SK-N-SH treated with all-trans-retinoic acid at 6 μM for 48 hours (cell line): ENCODE measurements around the gene ZNF462.
"Not testable (repeated sequence)": the region's sequence is repeated elsewhere in the genome, so short reads cannot be mapped to it uniquely, and the experiment has no call there.

Experiments
- ATAC-seq: fragments of 200-7000 bp; cut with Tn5 transposase; 3 replicates; pipeline ENCODE4 v1.9.1; 2020; ENCODE audit warnings: mild to moderate bottlenecking, moderate library complexity
- ARNTL ChIP-seq: fragments of 450-650 bp; formaldehyde crosslinking; IDR thresholded peaks from 2 replicates; pipeline ENCODE4 v1.5.0; 2020; ENCODE audit warnings: low read depth, mild to moderate bottlenecking, moderate library complexity, borderline replicate concordance
- BACH2 ChIP-seq: fragments of 250-450 bp; sonication (Bioruptor Pico); IDR thresholded peaks from 2 replicates; pipeline ENCODE4 v1.9.0; 2021; ENCODE audit warnings: mild to moderate bottlenecking, borderline replicate concordance
- CREB5 ChIP-seq: fragments of 250-450 bp; sonication (Bioruptor Pico); IDR thresholded peaks from 2 replicates; pipeline ENCODE4 v1.5.1; 2020; ENCODE audit warnings: low read depth, mild to moderate bottlenecking, moderate library complexity
- CSDC2 ChIP-seq: fragments of 250-450 bp; sonication (Bioruptor Pico); IDR thresholded peaks from 2 replicates; pipeline ENCODE4 v1.5.0; 2020; ENCODE audit warnings: mild to moderate bottlenecking, moderate library complexity
- ESRRG ChIP-seq: fragments of 250-450 bp; sonication (Bioruptor Pico); IDR thresholded peaks from 2 replicates; pipeline ENCODE4 v1.6.1; 2021; ENCODE audit warnings: mild to moderate bottlenecking
- GLIS3 ChIP-seq: fragments of 250-450 bp; sonication (Bioruptor Pico); IDR thresholded peaks from 2 replicates; pipeline ENCODE4 v1.5.0; 2020; ENCODE audit warnings: mild to moderate bottlenecking, moderate library complexity
- ISL1 ChIP-seq: fragments of 250-450 bp; sonication (Bioruptor Pico); IDR thresholded peaks from 2 replicates; pipeline ENCODE4 v2.1.2; 2022; ENCODE audit warnings: mild to moderate bottlenecking, moderate library complexity
- OSR1 ChIP-seq: fragments of 250-450 bp; sonication (Bioruptor Pico); IDR thresholded peaks from 2 replicates; pipeline ENCODE4 v1.8.0; 2022; ENCODE audit warnings: moderate library complexity, mild to moderate bottlenecking, inconsistent platforms
- PPARA ChIP-seq: fragments of 250-450 bp; sonication (Bioruptor Pico); IDR thresholded peaks from 2 replicates; pipeline ENCODE4 v1.5.0; 2020; ENCODE audit warnings: mild to moderate bottlenecking, borderline replicate concordance
- RARB ChIP-seq: fragments of 250-450 bp; sonication (Bioruptor Pico); IDR thresholded peaks from 2 replicates; pipeline ENCODE4 v1.8.0; 2021; ENCODE audit warnings: mild to moderate bottlenecking, moderate library complexity
- SNAI2 ChIP-seq: fragments of 250-450 bp; sonication (Bioruptor Pico); IDR thresholded peaks from 2 replicates; pipeline ENCODE4 v1.5.0; 2020; ENCODE audit warnings: mild to moderate bottlenecking, moderate library complexity
- TCF4 ChIP-seq: fragments of 250-450 bp; sonication (Bioruptor Pico); IDR thresholded peaks from 2 replicates; pipeline ENCODE4 v1.8.0; 2021; ENCODE audit warnings: mild to moderate bottlenecking, moderate library complexity, borderline replicate concordance
- ZC3H10 ChIP-seq: fragments of 250-450 bp; sonication (Bioruptor Pico); IDR thresholded peaks from 2 replicates; pipeline ENCODE4 v1.5.1; 2021; ENCODE audit warnings: mild to moderate bottlenecking, moderate library complexity
- ZFP3 ChIP-seq: fragments of 250-450 bp; sonication (Bioruptor Pico); IDR thresholded peaks from 2 replicates; pipeline ENCODE4 v1.5.0; 2020; ENCODE audit warnings: mild to moderate bottlenecking, moderate library complexity
- ZFP30 ChIP-seq: fragments of 450-650 bp; formaldehyde crosslinking; IDR thresholded peaks from 2 replicates; pipeline ENCODE4 v1.5.0; 2022; ENCODE audit warnings: mild to moderate bottlenecking, moderate library complexity
- ZNF565 ChIP-seq: fragments of 450-650 bp; formaldehyde crosslinking; conservative IDR thresholded peaks from 2 replicates; pipeline ENCODE4 v1.5.0; 2020; ENCODE audit warnings: low read depth, mild to moderate bottlenecking, moderate library complexity
- ZNF70 ChIP-seq: fragments of 450-650 bp; formaldehyde crosslinking; IDR thresholded peaks from 2 replicates; pipeline ENCODE4 v1.5.0; 2020; ENCODE audit warnings: mild to moderate bottlenecking, moderate library complexity
- ZNF8 ChIP-seq: fragments of 450-650 bp; formaldehyde crosslinking; IDR thresholded peaks from 2 replicates; pipeline ENCODE4 v1.5.0; 2020; ENCODE audit warnings: mild to moderate bottlenecking, moderate library complexity
- TF ChIP-seq, protein P1 (sequence below): fragments of 250-450 bp; sonication (Bioruptor Pico); IDR thresholded peaks from 2 replicates; pipeline ENCODE4 v1.5.0; 2020; ENCODE audit warnings: mild to moderate bottlenecking, moderate library complexity
- TF ChIP-seq, protein P2 (sequence below): fragments of 250-450 bp; sonication (Bioruptor Pico); IDR thresholded peaks from 2 replicates; pipeline ENCODE4 v1.8.0; 2020; ENCODE audit warnings: mild to moderate bottlenecking, moderate library complexity, borderline replicate concordance
- TF ChIP-seq, protein P3 (sequence below): fragments of 250-450 bp; sonication (Bioruptor Pico); IDR thresholded peaks from 2 replicates; pipeline ENCODE4 v1.8.0; 2021; ENCODE audit warnings: low read depth, mild to moderate bottlenecking, moderate library complexity, borderline replicate concordance

Gene ZNF462

GRCh38 chr9:106897236-106897635, 34.3 kb downstream of the ZNF462 start:
- peak; percentile 20 for ATAC-seq
- TF ChIP-seq ZNF565 (CRISPR knock-in tag) (no peak), RARB (no peak), ISL1 (peak; percentile 74), OSR1 (CRISPR knock-in tag) (no peak), ZC3H10 (CRISPR knock-in tag) (no peak), CREB5 (CRISPR knock-in tag) (peak; percentile 73; the same call in 1 of the 2 replicates), BACH2 (no peak), SNAI2 (no peak), ZFP30 (CRISPR knock-in tag) (no peak), PPARA (CRISPR knock-in tag) (no peak), GLIS3 (CRISPR knock-in tag) (no peak), ZNF70 (CRISPR knock-in tag) (no peak), ZNF8 (CRISPR knock-in tag) (no peak)
- TF ChIP-seq, protein P1, sequence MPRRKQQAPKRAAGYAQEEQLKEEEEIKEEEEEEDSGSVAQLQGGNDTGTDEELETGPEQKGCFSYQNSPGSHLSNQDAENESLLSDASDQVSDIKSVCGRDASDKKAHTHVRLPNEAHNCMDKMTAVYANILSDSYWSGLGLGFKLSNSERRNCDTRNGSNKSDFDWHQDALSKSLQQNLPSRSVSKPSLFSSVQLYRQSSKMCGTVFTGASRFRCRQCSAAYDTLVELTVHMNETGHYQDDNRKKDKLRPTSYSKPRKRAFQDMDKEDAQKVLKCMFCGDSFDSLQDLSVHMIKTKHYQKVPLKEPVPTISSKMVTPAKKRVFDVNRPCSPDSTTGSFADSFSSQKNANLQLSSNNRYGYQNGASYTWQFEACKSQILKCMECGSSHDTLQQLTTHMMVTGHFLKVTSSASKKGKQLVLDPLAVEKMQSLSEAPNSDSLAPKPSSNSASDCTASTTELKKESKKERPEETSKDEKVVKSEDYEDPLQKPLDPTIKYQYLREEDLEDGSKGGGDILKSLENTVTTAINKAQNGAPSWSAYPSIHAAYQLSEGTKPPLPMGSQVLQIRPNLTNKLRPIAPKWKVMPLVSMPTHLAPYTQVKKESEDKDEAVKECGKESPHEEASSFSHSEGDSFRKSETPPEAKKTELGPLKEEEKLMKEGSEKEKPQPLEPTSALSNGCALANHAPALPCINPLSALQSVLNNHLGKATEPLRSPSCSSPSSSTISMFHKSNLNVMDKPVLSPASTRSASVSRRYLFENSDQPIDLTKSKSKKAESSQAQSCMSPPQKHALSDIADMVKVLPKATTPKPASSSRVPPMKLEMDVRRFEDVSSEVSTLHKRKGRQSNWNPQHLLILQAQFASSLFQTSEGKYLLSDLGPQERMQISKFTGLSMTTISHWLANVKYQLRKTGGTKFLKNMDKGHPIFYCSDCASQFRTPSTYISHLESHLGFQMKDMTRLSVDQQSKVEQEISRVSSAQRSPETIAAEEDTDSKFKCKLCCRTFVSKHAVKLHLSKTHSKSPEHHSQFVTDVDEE (CRISPR knock-in tag) = no peak
- TF ChIP-seq, protein P2, sequence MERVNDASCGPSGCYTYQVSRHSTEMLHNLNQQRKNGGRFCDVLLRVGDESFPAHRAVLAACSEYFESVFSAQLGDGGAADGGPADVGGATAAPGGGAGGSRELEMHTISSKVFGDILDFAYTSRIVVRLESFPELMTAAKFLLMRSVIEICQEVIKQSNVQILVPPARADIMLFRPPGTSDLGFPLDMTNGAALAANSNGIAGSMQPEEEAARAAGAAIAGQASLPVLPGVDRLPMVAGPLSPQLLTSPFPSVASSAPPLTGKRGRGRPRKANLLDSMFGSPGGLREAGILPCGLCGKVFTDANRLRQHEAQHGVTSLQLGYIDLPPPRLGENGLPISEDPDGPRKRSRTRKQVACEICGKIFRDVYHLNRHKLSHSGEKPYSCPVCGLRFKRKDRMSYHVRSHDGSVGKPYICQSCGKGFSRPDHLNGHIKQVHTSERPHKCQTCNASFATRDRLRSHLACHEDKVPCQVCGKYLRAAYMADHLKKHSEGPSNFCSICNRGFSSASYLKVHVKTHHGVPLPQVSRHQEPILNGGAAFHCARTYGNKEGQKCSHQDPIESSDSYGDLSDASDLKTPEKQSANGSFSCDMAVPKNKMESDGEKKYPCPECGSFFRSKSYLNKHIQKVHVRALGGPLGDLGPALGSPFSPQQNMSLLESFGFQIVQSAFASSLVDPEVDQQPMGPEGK (CRISPR knock-in tag) = no peak
- TF ChIP-seq, protein P3, sequence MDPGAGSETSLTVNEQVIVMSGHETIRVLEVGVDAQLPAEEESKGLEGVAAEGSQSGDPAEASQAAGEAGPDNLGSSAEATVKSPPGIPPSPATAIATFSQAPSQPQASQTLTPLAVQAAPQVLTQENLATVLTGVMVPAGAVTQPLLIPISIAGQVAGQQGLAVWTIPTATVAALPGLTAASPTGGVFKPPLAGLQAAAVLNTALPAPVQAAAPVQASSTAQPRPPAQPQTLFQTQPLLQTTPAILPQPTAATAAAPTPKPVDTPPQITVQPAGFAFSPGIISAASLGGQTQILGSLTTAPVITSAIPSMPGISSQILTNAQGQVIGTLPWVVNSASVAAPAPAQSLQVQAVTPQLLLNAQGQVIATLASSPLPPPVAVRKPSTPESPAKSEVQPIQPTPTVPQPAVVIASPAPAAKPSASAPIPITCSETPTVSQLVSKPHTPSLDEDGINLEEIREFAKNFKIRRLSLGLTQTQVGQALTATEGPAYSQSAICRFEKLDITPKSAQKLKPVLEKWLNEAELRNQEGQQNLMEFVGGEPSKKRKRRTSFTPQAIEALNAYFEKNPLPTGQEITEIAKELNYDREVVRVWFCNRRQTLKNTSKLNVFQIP (CRISPR knock-in tag) = no peak
- TF ChIP-seq, all 23 proteins: peak for 2

DNA sequence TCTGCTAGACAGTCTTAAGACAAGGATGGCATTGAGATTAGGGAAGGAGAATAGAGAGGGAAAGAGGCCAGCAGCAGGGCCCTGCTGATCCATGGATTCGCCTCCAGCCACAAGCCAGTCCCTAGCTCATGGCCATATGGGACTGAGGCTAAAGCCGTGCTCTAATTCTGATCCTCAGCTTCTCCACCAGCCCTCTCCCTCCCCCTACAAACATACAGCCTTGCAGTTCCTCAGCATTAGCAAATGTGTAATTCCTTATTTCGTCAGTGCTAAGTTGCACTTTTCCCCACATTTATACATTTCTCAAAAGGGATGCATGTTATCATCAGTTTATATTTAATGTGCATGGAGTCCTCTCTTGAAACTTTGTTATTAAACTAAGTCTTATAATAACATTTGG, 34.8 kb downstream of the ZNF462 start:
- TF ChIP-seq RARB (no peak), ZNF8 (CRISPR knock-in tag) (no peak), ZNF565 (CRISPR knock-in tag) (no peak), SNAI2 (no peak), CREB5 (CRISPR knock-in tag) (no peak), ZFP3 (CRISPR knock-in tag) (no peak), GLIS3 (CRISPR knock-in tag) (no peak), ZNF70 (CRISPR knock-in tag) (no peak), CSDC2 (no peak), PPARA (CRISPR knock-in tag) (no peak), OSR1 (CRISPR knock-in tag) (no peak), ARNTL (CRISPR knock-in tag) (no peak), ISL1 (no peak), ESRRG (CRISPR knock-in tag) (no peak), BACH2 (no peak), ZFP30 (CRISPR knock-in tag) (no peak), TCF4 (CRISPR knock-in tag) (no peak)
- TF ChIP-seq, protein P2 (CRISPR knock-in tag) = no peak
- TF ChIP-seq, protein P3 (CRISPR knock-in tag) = no peak
- no peak for ATAC-seq

DNA sequence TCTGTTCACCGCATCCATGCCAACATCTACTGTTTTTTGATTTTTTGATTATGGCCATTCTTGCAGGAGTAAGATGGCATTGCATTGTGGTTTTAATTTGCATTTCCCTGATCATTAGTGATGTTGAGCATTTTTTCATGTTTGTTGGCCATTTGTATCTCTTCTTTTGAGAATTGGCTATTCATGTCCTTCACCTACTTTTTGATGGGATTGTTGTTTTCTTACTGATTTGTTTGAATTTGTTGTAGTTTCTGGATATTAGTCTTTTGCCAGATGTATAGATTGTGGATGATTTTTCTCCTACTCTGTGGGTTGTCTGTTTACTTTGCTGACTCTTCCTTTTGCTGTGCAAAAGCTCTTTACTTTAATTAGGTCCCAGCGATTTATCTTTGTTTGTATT, 37.6 kb downstream of the ZNF462 start:
- not testable (repeated sequence) for ATAC-seq
